Measurements from ENCODE around the gene APOBEC3H.

The APOBEC3H gene

GRCh38 chr22:39142088-39142680, 45.1 kb downstream of the APOBEC3H start:
- H3K36me3 ChIP-seq (ENCODE audit: control insufficient read depth, insufficient read depth, low read length), result no peaks in the 10 kb centered on the region
- H3K4me3 ChIP-seq (ENCODE audit: low read depth, low read length), result no peak overlapping the region
- H3K27ac ChIP-seq (ENCODE audit: low read depth, low read length), result no peak overlapping the region
- H3K27me3 ChIP-seq (ENCODE audit: control insufficient read depth, insufficient read depth, low read length), result no peaks in the 10 kb centered on the region
- H3K9me3 ChIP-seq (ENCODE audit: control insufficient read depth, insufficient read depth, low read depth, low read length), result no peaks in the 10 kb centered on the region
- peaks cover 17% of the 10 kb centered on the region for H3K4me1 ChIP-seq (ENCODE audit: control insufficient read depth, insufficient read depth, low read length)
- peak overlapping the region; percentile 16 for H3K9ac ChIP-seq (ENCODE audit: low read length)

GRCh38 chr22:39144101-39144767, 47.2 kb downstream of the APOBEC3H start:
- H3K27ac ChIP-seq (ENCODE audit: low read depth, low read length), result no peak overlapping the region
- peaks cover 27% of the 10 kb centered on the region for H3K4me1 ChIP-seq (ENCODE audit: control insufficient read depth, insufficient read depth, low read length)
- H3K9me3 ChIP-seq (ENCODE audit: control insufficient read depth, insufficient read depth, low read depth, low read length), result no peaks in the 10 kb centered on the region
- no peaks in the 10 kb centered on the region for H3K27me3 ChIP-seq (ENCODE audit: control insufficient read depth, insufficient read depth, low read length)
- peak overlapping the region; percentile 55 for H3K9ac ChIP-seq (ENCODE audit: low read length)
- H3K4me3 ChIP-seq (ENCODE audit: low read depth, low read length), result peak overlapping the region; percentile 99
- no peaks in the 10 kb centered on the region for H3K36me3 ChIP-seq (ENCODE audit: control insufficient read depth, insufficient read depth, low read length)

GRCh38 chr22:39146256-39147101, 49.4 kb downstream of the APOBEC3H start:
- Histone ChIP-seq H3K9ac (ENCODE audit: low read length) (peak overlapping the region; percentile 45), H3K36me3 (ENCODE audit: control insufficient read depth, insufficient read depth, low read length) (no peaks in the 10 kb centered on the region), H3K9me3 (ENCODE audit: control insufficient read depth, insufficient read depth, low read depth, low read length) (no peaks in the 10 kb centered on the region), H3K27me3 (ENCODE audit: control insufficient read depth, insufficient read depth, low read length) (no peaks in the 10 kb centered on the region), H3K4me3 (ENCODE audit: low read depth, low read length) (peak overlapping the region; percentile 59), H3K27ac (ENCODE audit: low read depth, low read length) (no peak overlapping the region), H3K4me1 (ENCODE audit: control insufficient read depth, insufficient read depth, low read length) (peaks cover 30% of the 10 kb centered on the region)

- Histone ChIP-seq H3K4me1 (ENCODE audit: control insufficient read depth, insufficient read depth, low read length) (peaks cover 33% of the 10 kb centered on the region), H3K9me3 (ENCODE audit: control insufficient read depth, insufficient read depth, low read depth, low read length) (no peaks in the 10 kb centered on the region), H3K9ac (ENCODE audit: low read length) (no peak overlapping the region), H3K36me3 (ENCODE audit: control insufficient read depth, insufficient read depth, low read length) (no peaks in the 10 kb centered on the region), H3K4me3 (ENCODE audit: low read depth, low read length) (no peak overlapping the region), H3K27ac (ENCODE audit: low read depth, low read length) (no peak overlapping the region), H3K27me3 (ENCODE audit: control insufficient read depth, insufficient read depth, low read length) (peaks cover 3% of the 10 kb centered on the region; the same call in 1 of the 2 replicates)
Observed at GRCh38 chr22:39147335-39148025, 50.4 kb downstream of the APOBEC3H start.

- Histone ChIP-seq H3K27ac (ENCODE audit: low read depth, low read length) (no peak overlapping the region), H3K9me3 (ENCODE audit: control insufficient read depth, insufficient read depth, low read depth, low read length) (no peaks in the 10 kb centered on the region), H3K4me1 (ENCODE audit: control insufficient read depth, insufficient read depth, low read length) (peaks cover 33% of the 10 kb centered on the region), H3K9ac (ENCODE audit: low read length) (no peak overlapping the region), H3K4me3 (ENCODE audit: low read depth, low read length) (no peak overlapping the region), H3K27me3 (ENCODE audit: control insufficient read depth, insufficient read depth, low read length) (peaks cover 7% of the 10 kb centered on the region), H3K36me3 (ENCODE audit: control insufficient read depth, insufficient read depth, low read length) (no peaks in the 10 kb centered on the region)
Observed at GRCh38 chr22:39148026-39148726, 51.1 kb downstream of the APOBEC3H start.

GRCh38 chr22:39148727-39149535, 51.9 kb downstream of the APOBEC3H start:
- Histone ChIP-seq H3K36me3 (ENCODE audit: control insufficient read depth, insufficient read depth, low read length) (no peaks in the 10 kb centered on the region), H3K9me3 (ENCODE audit: control insufficient read depth, insufficient read depth, low read depth, low read length) (no peaks in the 10 kb centered on the region), H3K4me1 (ENCODE audit: control insufficient read depth, insufficient read depth, low read length) (peaks cover 28% of the 10 kb centered on the region), H3K27me3 (ENCODE audit: control insufficient read depth, insufficient read depth, low read length) (peaks cover 15% of the 10 kb centered on the region), H3K4me3 (ENCODE audit: low read depth, low read length) (no peak overlapping the region), H3K9ac (ENCODE audit: low read length) (no peak overlapping the region), H3K27ac (ENCODE audit: low read depth, low read length) (no peak overlapping the region)

GRCh38 chr22:39149915-39150847, 53.1 kb downstream of the APOBEC3H start:
- Histone ChIP-seq H3K4me1 (ENCODE audit: control insufficient read depth, insufficient read depth, low read length) (peaks cover 20% of the 10 kb centered on the region), H3K9me3 (ENCODE audit: control insufficient read depth, insufficient read depth, low read depth, low read length) (no peaks in the 10 kb centered on the region), H3K9ac (ENCODE audit: low read length) (no peak overlapping the region), H3K36me3 (ENCODE audit: control insufficient read depth, insufficient read depth, low read length) (no peaks in the 10 kb centered on the region), H3K27ac (ENCODE audit: low read depth, low read length) (no peak overlapping the region), H3K4me3 (ENCODE audit: low read depth, low read length) (no peak overlapping the region), H3K27me3 (ENCODE audit: control insufficient read depth, insufficient read depth, low read length) (peaks cover 25% of the 10 kb centered on the region)

GRCh38 chr22:39150848-39151215, 53.8 kb downstream of the APOBEC3H start:
- Histone ChIP-seq H3K4me3 (ENCODE audit: low read depth, low read length) (no peak overlapping the region), H3K4me1 (ENCODE audit: control insufficient read depth, insufficient read depth, low read length) (peaks cover 20% of the 10 kb centered on the region), H3K9me3 (ENCODE audit: control insufficient read depth, insufficient read depth, low read depth, low read length) (no peaks in the 10 kb centered on the region), H3K9ac (ENCODE audit: low read length) (no peak overlapping the region), H3K27me3 (ENCODE audit: control insufficient read depth, insufficient read depth, low read length) (peaks cover 31% of the 10 kb centered on the region), H3K27ac (ENCODE audit: low read depth, low read length) (no peak overlapping the region), H3K36me3 (ENCODE audit: control insufficient read depth, insufficient read depth, low read length) (no peaks in the 10 kb centered on the region)

- Histone ChIP-seq H3K36me3 (ENCODE audit: control insufficient read depth, insufficient read depth, low read length) (no peaks in the 10 kb centered on the region), H3K9me3 (ENCODE audit: control insufficient read depth, insufficient read depth, low read depth, low read length) (no peaks in the 10 kb centered on the region), H3K4me3 (ENCODE audit: low read depth, low read length) (peak overlapping the region; percentile 50; the same call in 1 of the 2 replicates), H3K9ac (ENCODE audit: low read length) (no peak overlapping the region), H3K27ac (ENCODE audit: low read depth, low read length) (no peak overlapping the region), H3K4me1 (ENCODE audit: control insufficient read depth, insufficient read depth, low read length) (peaks cover 16% of the 10 kb centered on the region), H3K27me3 (ENCODE audit: control insufficient read depth, insufficient read depth, low read length) (peaks cover 35% of the 10 kb centered on the region)
Observed at GRCh38 chr22:39151329-39151975, 54.4 kb downstream of the APOBEC3H start.

Measured in HUES6 (cell line).